Spleen (tissue), 11 donors: Measurements from ENCODE around the gene ZNF326. TPM values are rescaled to one million over a fixed set of nuclear protein-coding genes. Genes with fewer than 3 reads are reported as not detected.

Experiments
- DNase-seq: peaks from one replicate; pipeline ENCODE4 v3.0.0-alpha.2; 2020
- H3K27ac ChIP-seq, 8 donors: fragments of 200-600 bp; sonication (generic) in 7 of 8; 1 replicate in 4 of 8; 2 replicates in 4 of 8; pipeline versions ENCODE4 v1.5.0 to v1.8.0; 2016 to 2021; ENCODE audit warnings: inconsistent platforms in 4 of 8, mild to moderate bottlenecking in 4 of 8, moderate library complexity in 1 of 8
- H3K27me3 ChIP-seq, 7 donors: fragments of 200-600 bp; sonication (generic) in 6 of 7; replicated peaks in 1 of 7; 1 replicate in 4 of 7; 2 replicates in 3 of 7; pipeline versions ENCODE4 v1.5.0 to v1.8.0; 2016 to 2021; ENCODE audit warnings: inconsistent platforms in 3 of 7, mild to moderate bottlenecking in 1 of 7
- H3K36me3 ChIP-seq, 6 donors: fragments of 200-600 bp; sonication (generic) in 5 of 6; 1 replicate in 4 of 6; 2 replicates in 2 of 6; pipeline versions ENCODE4 v1.5.0 to v1.8.0; 2016 to 2021; ENCODE audit warnings: inconsistent platforms in 2 of 6
- H3K4me1 ChIP-seq, 6 donors: fragments of 200-600 bp; sonication (generic) in 5 of 6; 1 replicate in 3 of 6; 2 replicates in 3 of 6; pipeline versions ENCODE4 v1.5.0 to v1.8.0; 2016 to 2021; ENCODE audit warnings: inconsistent platforms in 3 of 6
- H3K4me3 ChIP-seq, 8 donors: fragments of 200-600 bp; sonication (generic) in 7 of 8; 1 replicate in 4 of 8; 2 replicates in 4 of 8; pipeline versions ENCODE4 v1.5.0 to v1.8.0; 2016 to 2021; ENCODE audit warnings: inconsistent platforms in 4 of 8, mild to moderate bottlenecking in 4 of 8, moderate library complexity in 2 of 8
- H3K9me3 ChIP-seq, 8 donors: fragments of 200-600 bp; sonication (generic) in 7 of 8; 1 replicate in 4 of 8; 2 replicates in 4 of 8; pipeline versions ENCODE4 v1.5.0 to v1.8.0; 2016 to 2021; ENCODE audit warnings: inconsistent platforms in 4 of 8
- CTCF ChIP-seq, 11 experiments: fragments of 200-600 bp in 7 of 11; fragments of 450-650 bp in 4 of 11; sonication (generic) in 4 of 11; IDR thresholded peaks in 8 of 11; conservative IDR thresholded peaks in 3 of 11; 1 replicate in 7 of 11; 2 replicates in 4 of 11; pipeline versions ENCODE4 v1.4.0 to v1.8.0; 2016 to 2021; ENCODE audit warnings: antibody characterized with exemption in 11 of 11, inconsistent platforms in 4 of 11, mild to moderate bottlenecking in 1 of 11
- POLR2A ChIP-seq, 3 donors: fragments of 450-650 bp; IDR thresholded peaks; one replicate each; pipeline ENCODE4 v1.5.1; 2017; ENCODE audit warnings: antibody characterized with exemption in 3 of 3, mild to moderate bottlenecking in 1 of 3
- POLR2AphosphoS5 ChIP-seq, 3 donors: sonication (generic); formaldehyde crosslinking; IDR thresholded peaks; one replicate each; pipeline ENCODE4 v1.5.1; 2017; ENCODE audit warnings: antibody characterized with exemption in 3 of 3
- WGBS, 5 donors: extraction: QIAGEN DNeasy Blood & Tissue Kit in 3 of 5; methylation state at CpG; one replicate each; pipeline versions ENCODE4 v1.1.5 to v1.1.7; 2013 to 2018; 5-methylcytosine and 5-hydroxymethylcytosine counted together
- intact Hi-C: fragments of 100-400 bp; cut with DNase I; formaldehyde crosslinking; loops from one replicate; pipeline ENCODE4 v1.15.0; 2023; ENCODE audit warnings: low total_unique reads
- polyA plus RNA-seq, 3 donors: library from polyadenylated mRNA; stranded (reverse); fragments of 200-250 nt; gene quantifications; one replicate each; pipeline ENCODE4 v1.2.1, GENCODE V29; 2013
- total RNA-seq, 7 donors: library from RNA; depleted of rRNA in 3 of 7; stranded (reverse); fragments of >200 nt in 3 of 7; fragmentation: NEBNext Ultra II Directional in 4 of 7; extraction: Animal tissue kit (Norgen Biotek cat#: 25700) in 4 of 7; gene quantifications; one replicate each; pipeline versions ENCODE4 v1.1.0 to v1.2.1, GENCODE V29; 2016 to 2021
- donor health status: healthy with polysubstance abuse.
- donor health status: DM: no; HTN: no; CAD: no; lungs with moderate emphysema.
- donor health status: DM: no; HTN: no; CAD: no.
- donor health status: Bipolar disorder and iron deficiency.
- donor health status: healthy.
- donor health status: DM: no; HTN: no; CAD: no.
- donor health status: DM: yes; HTN: yes; CAD: no.

Gene ZNF326
- total and polyA plus RNA-seq, 10 donors = 4.6 to 27.9 (median 18.6) TPM

- Histone ChIP-seq H3K4me1 (no peaks in the 10 kb centered on the region), H3K27ac (no peak overlapping the region), H3K9me3 (peaks cover 0 to 31% (median 19%) of the 10 kb centered on the region in 8 donors), H3K36me3 (peaks cover 20 to 100% (median 77%) of the 10 kb centered on the region in 6 donors), H3K4me3 (no peak overlapping the region), H3K27me3 (no peaks in the 10 kb centered on the region)
- intact Hi-C loops = no loop called here
- TF ChIP-seq POLR2A (IDR thresholded peaks at IDR 0.05) (no peak), POLR2AphosphoS5 (IDR thresholded peaks at IDR 0.05) (no peak), CTCF (IDR thresholded peaks at IDR 0.05 in 8 of 11, conservative IDR thresholded peaks at IDR 0.05 in 3 of 11) (no peak)
- WGBS, 5 donors = 94 to 100% (median 98%) methylated on average over 1 of the region's 1 CpG
- DNase-seq = no peak
Observed at GRCh38 chr1:90023691-90024090, 28.8 kb downstream of the ZNF326 start.

GRCh38 chr1:90027281-90027680 lies 32.4 kb downstream of the ZNF326 start:
- Histone ChIP-seq H3K4me3 (no peak overlapping the region), H3K27me3 (no peaks in the 10 kb centered on the region), H3K9me3 (peaks cover 0 to 23% (median 18%) of the 10 kb centered on the region in 8 donors), H3K36me3 (peaks cover 10 to 100% (median 61%) of the 10 kb centered on the region in 6 donors), H3K4me1 (no peaks in the 10 kb centered on the region), H3K27ac (no peak overlapping the region)
- WGBS, 5 donors = 46 to 79% (median 66%) methylated on average over 1 of the region's 1 CpG
- TF ChIP-seq CTCF (IDR thresholded peaks at IDR 0.05 in 8 of 11, conservative IDR thresholded peaks at IDR 0.05 in 3 of 11) (no peak), POLR2AphosphoS5 (IDR thresholded peaks at IDR 0.05) (no peak), POLR2A (IDR thresholded peaks at IDR 0.05) (no peak)
- DNase-seq = no peak
- intact Hi-C loops = no loop called here

GRCh38 chr1:90039652-90040051 lies 44.7 kb downstream of the ZNF326 start:
- intact Hi-C loops = no loop called here
- Histone ChIP-seq H3K4me1 (no peaks in the 10 kb centered on the region), H3K9me3 (no peaks in the 10 kb centered on the region), H3K36me3 (no peaks in the 10 kb centered on the region), H3K27ac (no peak overlapping the region), H3K27me3 (no peaks in the 10 kb centered on the region), H3K4me3 (no peak overlapping the region)
- no peak for TF ChIP-seq POLR2A (IDR thresholded peaks at IDR 0.05)
- TF ChIP-seq CTCF (IDR thresholded peaks at IDR 0.05 in 8 of 11, conservative IDR thresholded peaks at IDR 0.05 in 3 of 11) = no peak
- TF ChIP-seq POLR2AphosphoS5 (IDR thresholded peaks at IDR 0.05) = no peak
- no peak for DNase-seq
- 65 to 76% (median 73%) methylated on average over 3 of the region's 3 CpGs for WGBS, 5 donors

GRCh38 chr1:90043586-90043985 lies 48.7 kb downstream of the ZNF326 start:
- no peak for DNase-seq
- Histone ChIP-seq H3K27ac (no peak overlapping the region), H3K4me3 (no peak overlapping the region), H3K27me3 (no peaks in the 10 kb centered on the region), H3K36me3 (no peaks in the 10 kb centered on the region), H3K9me3 (no peaks in the 10 kb centered on the region), H3K4me1 (no peaks in the 10 kb centered on the region)
- TF ChIP-seq CTCF (IDR thresholded peaks at IDR 0.05 in 8 of 11, conservative IDR thresholded peaks at IDR 0.05 in 3 of 11) = no peak
- no peak for TF ChIP-seq POLR2A (IDR thresholded peaks at IDR 0.05)
- TF ChIP-seq POLR2AphosphoS5 (IDR thresholded peaks at IDR 0.05) = no peak
- WGBS, 5 donors = 76 to 93% (median 88%) methylated on average over 4 of the region's 4 CpGs
- intact Hi-C loops = no loop called here
